HCT116 (cell line): ENCODE results near the gene VEZF1. TPM values are rescaled to one million over a fixed set of nuclear protein-coding genes. Genes with fewer than 3 reads are reported as not detected.

Experiments
- ATAC-seq: fragments of 200-7000 bp; cut with Tn5 transposase; 2 replicates; pipeline ENCODE4 v1.9.1; 2020; ENCODE audit warnings: mild to moderate bottlenecking, moderate library complexity
- BruUV-seq: library from RNA; stranded (reverse); fragments of 400-500 nt; replicated peaks from 2 replicates; lab custom pipeline; 2021; lab: Mats Ljungman, UMichigan
- CTCF ChIA-PET: fragments of 300-600 bp; sonication (Branson Sonifier 250); formaldehyde crosslinking; loops from one replicate; lab custom pipeline; 2021; ENCODE audit warnings: antibody characterized with exemption; lab: Charles Lee
- POLR2A ChIA-PET: fragments of 300-600, 350-600 bp; sonication (Branson Sonifier 250); formaldehyde crosslinking; loops from one replicate; lab custom pipeline; 2021; ENCODE audit warnings: antibody characterized with exemption; lab: Charles Lee
- RAD21 ChIA-PET, 2 experiments: fragments of 300-600 bp; sonication (Branson Sonifier 250); formaldehyde crosslinking; loops; one replicate each; lab custom pipeline; 2023; ENCODE audit warnings: low total read pairs in 2 of 2; ENCODE audit not compliant: uncharacterized antibody in 2 of 2, unreplicated experiment in 2 of 2, low non-redundant PET in 1 of 2; lab: Charles Lee
- DNase-seq: peaks from one replicate; pipeline ENCODE4 v3.0.0-alpha.2; 2010; ENCODE audit warnings: low read depth, low spot score
- H2AFZ ChIP-seq: fragments of 200-600 bp; shearing (Covaris generic), sonication (generic); 2 replicates; pipeline ENCODE4 v1.6.1; 2017; ENCODE audit warnings: low read depth, mixed run types, mixed read lengths, antibody characterized with exemption, low read length; ENCODE audit not compliant: poor library complexity, severe bottlenecking
- H3K27ac ChIP-seq: 2 replicates; pipeline ENCODE4 v1.5.1; 2012; ENCODE audit warnings: low read depth, low read length
- H3K27me3 ChIP-seq: fragments of 200-600 bp; sonication (generic); 2 replicates; pipeline ENCODE4 v1.6.1; 2016; ENCODE audit warnings: mixed run types, low read length, mixed read lengths; ENCODE audit not compliant: insufficient read depth
- H3K36me3 ChIP-seq, 2 experiments: fragments of 200-500 bp in 1 of 2; fragments of 200-600 bp in 1 of 2; sonication (Bioruptor generic) in 1 of 2; sonication (generic) in 1 of 2; 2 replicates each; pipeline versions ENCODE4 v1.5.1 to v1.6.1; 2014 to 2016; ENCODE audit warnings: low read length in 2 of 2, inconsistent platforms in 1 of 2, mixed read lengths in 1 of 2, mixed run types in 1 of 2; ENCODE audit not compliant: insufficient read depth in 2 of 2, control insufficient read depth in 1 of 2
- H3K4me1 ChIP-seq, 2 experiments: fragments of 200-600 bp in 1 of 2; sonication (generic) in 1 of 2; 2 replicates each; pipeline versions ENCODE4 v1.5.1 to v1.6.1; 2012 to 2017; ENCODE audit warnings: low read length in 2 of 2, inconsistent platforms in 1 of 2, mild to moderate bottlenecking in 1 of 2, mixed read lengths in 1 of 2, mixed run types in 1 of 2, moderate library complexity in 1 of 2; ENCODE audit not compliant: insufficient read depth in 2 of 2, control insufficient read depth in 1 of 2
- H3K4me2 ChIP-seq: fragments of 200-600 bp; sonication (generic); 2 replicates; pipeline ENCODE4 v1.6.1; 2017; ENCODE audit warnings: mixed run types, low read length, mixed read lengths
- H3K4me3 ChIP-seq, 2 experiments: fragments of 200-600 bp in 1 of 2; sonication (generic) in 1 of 2; replicated peaks in 1 of 2; 2 replicates each; pipeline ENCODE4 v1.5.1; 2011 to 2016; ENCODE audit warnings: low read length in 2 of 2, control low read depth in 1 of 2, low read depth in 1 of 2, mild to moderate bottlenecking in 1 of 2, mixed read lengths in 1 of 2, mixed run types in 1 of 2
- H3K79me2 ChIP-seq: fragments of 200-600 bp; sonication (generic); 2 replicates; pipeline ENCODE4 v1.6.1; 2017; ENCODE audit warnings: mild to moderate bottlenecking, mixed run types, low read length, moderate library complexity, mixed read lengths; ENCODE audit not compliant: insufficient read depth
- H3K9ac ChIP-seq: fragments of 200-600 bp; sonication (generic); 2 replicates; pipeline ENCODE4 v1.6.1; 2016; ENCODE audit warnings: low read length, mixed read lengths
- H3K9me2 ChIP-seq: fragments of 200-600 bp; sonication (generic), shearing (Covaris generic); 2 replicates; pipeline ENCODE4 v1.6.1; 2017; ENCODE audit warnings: mixed run types, mild to moderate bottlenecking, moderate library complexity; ENCODE audit not compliant: insufficient read depth
- H3K9me3 ChIP-seq, 2 experiments: fragments of 200-500 bp in 1 of 2; fragments of 200-600 bp in 1 of 2; sonication (Bioruptor generic) in 1 of 2; sonication (generic) in 1 of 2; 2 replicates each; pipeline ENCODE4 v1.6.1; 2014 to 2017; ENCODE audit warnings: low read length in 2 of 2, mixed read lengths in 2 of 2, inconsistent platforms in 1 of 2, low read depth in 1 of 2, mild to moderate bottlenecking in 1 of 2, mixed run types in 1 of 2, moderate library complexity in 1 of 2; ENCODE audit not compliant: control insufficient read depth in 1 of 2, insufficient read depth in 1 of 2
- H4K20me1 ChIP-seq: fragments of 200-600 bp; sonication (generic), shearing (Covaris generic); 2 replicates; pipeline ENCODE4 v1.6.1; 2017; ENCODE audit warnings: mixed run types, mild to moderate bottlenecking, moderate library complexity; ENCODE audit not compliant: insufficient read depth
- CEBPB ChIP-seq: IDR thresholded peaks from 2 replicates; pipeline ENCODE4 v1.6.1; 2012; ENCODE audit warnings: low read depth
- CTCF ChIP-seq, 3 experiments: fragments of 200-600 bp in 1 of 3; sonication (generic) in 1 of 3; IDR thresholded peaks in 2 of 3; conservative IDR thresholded peaks in 1 of 3; 2 replicates each; pipeline ENCODE4 v1.5.1; 2012 to 2017; ENCODE audit warnings: low read depth in 2 of 3, low read length in 2 of 3, antibody characterized with exemption in 1 of 3, borderline replicate concordance in 1 of 3, control low read depth in 1 of 3, mild to moderate bottlenecking in 1 of 3, mixed read lengths in 1 of 3, mixed run types in 1 of 3, moderate library complexity in 1 of 3; ENCODE audit not compliant: insufficient read depth in 1 of 3
- EGR1 ChIP-seq: IDR thresholded peaks from 2 replicates; pipeline ENCODE4 v1.6.1; 2012; ENCODE audit warnings: low read depth
- EZH2 ChIP-seq: fragments of 200-600 bp; sonication (generic); IDR thresholded peaks from 2 replicates; pipeline ENCODE4 v1.6.1; 2017; ENCODE audit warnings: antibody characterized with exemption, mixed run types
- EZH2phosphoT487 ChIP-seq: fragments of 200-600 bp; IDR thresholded peaks from 2 replicates; pipeline ENCODE4 v1.6.1; 2018; ENCODE audit warnings: antibody characterized with exemption, borderline replicate concordance
- FOSL1 ChIP-seq: IDR thresholded peaks from 2 replicates; pipeline ENCODE4 v1.6.1; 2012; ENCODE audit warnings: low read depth
- JUND ChIP-seq: IDR thresholded peaks from 2 replicates; pipeline ENCODE4 v1.6.1; 2012
- MAX ChIP-seq: IDR thresholded peaks from 2 replicates; pipeline ENCODE4 v1.6.1; 2012
- POLR2A ChIP-seq: IDR thresholded peaks from 2 replicates; pipeline ENCODE4 v1.7.0; 2011; ENCODE audit warnings: borderline replicate concordance; ENCODE audit not compliant: insufficient read depth, insufficient read length; ENCODE audit errors: extremely low read depth
- POLR2AphosphoS5 ChIP-seq: IDR thresholded peaks from 2 replicates; pipeline ENCODE4 v1.6.1; 2011; ENCODE audit warnings: mild to moderate bottlenecking, low read depth, low read length, moderate library complexity
- RAD21 ChIP-seq: IDR thresholded peaks from 2 replicates; pipeline ENCODE4 v1.6.1; 2012; ENCODE audit warnings: low read depth, mild to moderate bottlenecking
- REST ChIP-seq: IDR thresholded peaks from 2 replicates; pipeline ENCODE4 v1.6.1; 2012; ENCODE audit warnings: low read depth
- SIN3A ChIP-seq: IDR thresholded peaks from 2 replicates; pipeline ENCODE4 v1.6.1; 2012; ENCODE audit warnings: low read depth
- SRF ChIP-seq: IDR thresholded peaks from 2 replicates; pipeline ENCODE4 v1.6.1; 2012; ENCODE audit warnings: low read depth
- YY1 ChIP-seq: IDR thresholded peaks from 2 replicates; pipeline ENCODE4 v1.6.1; 2011; ENCODE audit warnings: low read length, low read depth, moderate library complexity, mild to moderate bottlenecking; ENCODE audit not compliant: insufficient replicate concordance; ENCODE audit errors: extremely low read depth
- ZBTB33 ChIP-seq: IDR thresholded peaks from 2 replicates; pipeline ENCODE4 v1.6.1; 2011; ENCODE audit warnings: mild to moderate bottlenecking, low read length, moderate library complexity; ENCODE audit not compliant: insufficient replicate concordance; ENCODE audit errors: extremely low read depth
- ZNF274 ChIP-seq: fragments of 200-500 bp; sonication (Bioruptor generic); IDR thresholded peaks from 2 replicates; pipeline ENCODE4 v1.6.1; 2014; ENCODE audit warnings: mild to moderate bottlenecking, low read depth, low read length, inconsistent platforms
- intact Hi-C: fragments of 100-400 bp; cut with micrococcal nuclease; formaldehyde crosslinking; loops from 2 replicates; pipeline ENCODE4 v1.10.0; 2022
- total RNA-seq: library from RNA; stranded (reverse); gene quantifications from one replicate; pipeline ENCODE4 v1.2.1, GENCODE V29; 2021; ENCODE audit not compliant: unreplicated experiment

The VEZF1 gene
- total RNA-seq, 1 experiment from 2014 or later: 70.2 TPM

- Histone ChIP-seq H3K79me2 (no peaks in the 10 kb centered on the region), H3K27ac (no peak overlapping the region), H3K4me3 (no peak overlapping the region), H3K9me3 (no peaks in the 10 kb centered on the region), H3K4me1 (peaks cover 24 to 30% of the 10 kb centered on the region in 2 experiments), H2AFZ (no peak overlapping the region), H3K27me3 (no peaks in the 10 kb centered on the region), H3K36me3 (no peaks in the 10 kb centered on the region), H4K20me1 (no peaks in the 10 kb centered on the region), H3K9ac (no peak overlapping the region), H3K9me2 (0 out of 2 replicates have a peak, but pooled peaks cover 2% of the 10 kb centered on the region), H3K4me2 (no peak overlapping the region)
- no peak for ATAC-seq
- intact Hi-C loops: loop anchor here (5.0 kb wide), 1 partner anchor 62 kb away; the partner anchor contains the start of gene DYNLL2
- POLR2A ChIA-PET: interaction anchor here (0.8 to 2.5 kb wide), 2 partner anchors 13 kb away, joined by 3 to 9 read pairs; partner anchors contain the start of gene SRSF1
- BruUV-seq: no TSS peak
- TF ChIP-seq JUND (no peak), YY1 (no peak), FOSL1 (no peak), CTCF (IDR thresholded peaks at IDR 0.05 in 2 of 3, conservative IDR thresholded peaks at IDR 0.05 in 1 of 3; ENCODE audit: borderline replicate concordance in 1 of 3, insufficient read depth in 1 of 3, low read depth in 2 of 3, low read length in 2 of 3) (no peak), REST (no peak), MAX (no peak), EGR1 (no peak), CEBPB (no peak), EZH2 (no peak), RAD21 (no peak), EZH2phosphoT487 (no peak), POLR2A (no peak), SRF (no peak), ZNF274 (no peak), ZBTB33 (no peak), POLR2AphosphoS5 (no peak), SIN3A (no peak)
- RAD21 ChIA-PET: no interaction called here
- no peak for DNase-seq
- CTCF ChIA-PET: no interaction called here
Measured at GRCh38 chr17:58020401-58020800, 32.3 kb upstream of the VEZF1 start.
